A549 (cell line): ENCODE results near the gene WASF2. TPM values are rescaled to one million over a fixed set of nuclear protein-coding genes. Genes with fewer than 3 reads are reported as not detected.

Source experiments
- ATAC-seq, 2 experiments: fragments of 200-7000 bp in 1 of 2; fragments of >200 bp in 1 of 2; cut with Nextera tagmentation in 1 of 2; cut with Tn5 transposase in 1 of 2; 3 replicates each; pipeline versions ENCODE4 v1.8.0 to v1.9.1; 2018 to 2020; ENCODE audit warnings: mild to moderate bottlenecking in 1 of 2, moderate library complexity in 1 of 2
- CTCF ChIA-PET: fragments of 300-600 bp; sonication (Branson Sonifier 250); formaldehyde crosslinking; extraction: SDS; loops from one replicate; lab custom pipeline; 2021; ENCODE audit warnings: antibody characterized with exemption, inconsistent platforms; lab: Yijun Ruan, JAX
- POLR2A ChIA-PET: fragments of 350-600 bp; formaldehyde crosslinking; extraction: SDS; loops from one replicate; lab custom pipeline; 2021; ENCODE audit warnings: antibody characterized with exemption, inconsistent platforms; lab: Yijun Ruan, JAX
- DNase-seq, 2 experiments: peaks; one replicate each; pipeline versions ENCODE4 v3.0.0 to v3.0.0-alpha.2; 2011 to 2016; ENCODE audit warnings: low read depth in 1 of 2, low spot score in 1 of 2
- FAIRE-seq: peaks from 2 replicates; lab custom pipeline; 2011; peaks lifted over from hg19 to GRCh38; lab: Jason Lieb, UNC
- H3K27ac ChIP-seq, 2 experiments: fragments of >200 bp; sonication (Bioruptor Twin); formaldehyde crosslinking; 3 replicates each; pipeline ENCODE4 v1.5.1; 2016 to 2017
- H3K4me1 ChIP-seq: fragments of >200 bp; sonication (Bioruptor Twin); formaldehyde crosslinking; 3 replicates; pipeline ENCODE4 v1.6.1; 2016
- H3K4me2 ChIP-seq: fragments of >200 bp; sonication (Bioruptor Twin); formaldehyde crosslinking; 3 replicates; pipeline ENCODE4 v1.6.1; 2016
- H3K4me3 ChIP-seq: fragments of >200 bp; sonication (Bioruptor Twin); formaldehyde crosslinking; 3 replicates; pipeline ENCODE4 v1.5.1; 2016
- H3K9me3 ChIP-seq: fragments of >200 bp; sonication (Bioruptor Twin); formaldehyde crosslinking; 3 replicates; pipeline ENCODE4 v1.6.1; 2016
- CHD2 ChIP-seq: fragments of 150-350 bp; IDR thresholded peaks from 2 replicates; pipeline ENCODE4 v1.6.1; 2014; ENCODE audit warnings: low read length; ENCODE audit not compliant: partially characterized antibody
- E2F6 ChIP-seq: IDR thresholded peaks from 2 replicates; pipeline ENCODE4 v1.6.1; 2012; ENCODE audit warnings: low read depth, borderline replicate concordance
- EHMT2 ChIP-seq: fragments of 200-600 bp; sonication (generic); IDR thresholded peaks from 2 replicates; pipeline ENCODE4 v1.6.1; 2016; ENCODE audit warnings: antibody characterized with exemption, low read depth, mild to moderate bottlenecking, moderate library complexity
- ELK1 ChIP-seq: fragments of 150-350 bp; IDR thresholded peaks from 2 replicates; pipeline ENCODE4 v1.6.1; 2014; ENCODE audit warnings: low read depth, mild to moderate bottlenecking, low read length
- EP300 ChIP-seq, 2 experiments: fragments of >200 bp; sonication (Bioruptor Twin); formaldehyde crosslinking; IDR thresholded peaks; 2 replicates in 1 of 2; 3 replicates in 1 of 2; pipeline ENCODE4 v1.6.1; 2016 to 2017
- GATA3 ChIP-seq: IDR thresholded peaks from 2 replicates; pipeline ENCODE4 v1.6.1; 2012; ENCODE audit warnings: borderline replicate concordance
- HEYL ChIP-seq: fragments of 250-450 bp; sonication (Bioruptor Pico); IDR thresholded peaks from 2 replicates; pipeline ENCODE4 v1.8.0; 2021; ENCODE audit warnings: mild to moderate bottlenecking, moderate library complexity
- HMGXB4 ChIP-seq: fragments of 250-450 bp; sonication (Bioruptor Pico); IDR thresholded peaks from 2 replicates; pipeline ENCODE4 v1.5.0; 2021; ENCODE audit warnings: mild to moderate bottlenecking, moderate library complexity, borderline replicate concordance
- HOXB13 ChIP-seq: fragments of 250-450 bp; sonication (Bioruptor Pico); IDR thresholded peaks from 2 replicates; pipeline ENCODE4 v1.5.0; 2020; ENCODE audit warnings: low read depth, mild to moderate bottlenecking, moderate library complexity
- JUNB ChIP-seq: fragments of >200 bp; sonication (Bioruptor Twin); formaldehyde crosslinking; IDR thresholded peaks from 2 replicates; pipeline ENCODE4 v1.6.1; 2016
- KDM5A ChIP-seq: fragments of 200-600 bp; sonication (generic); IDR thresholded peaks from 2 replicates; pipeline ENCODE4 v1.6.1; 2016; ENCODE audit warnings: antibody characterized with exemption, mild to moderate bottlenecking
- MAFK ChIP-seq: fragments of 450-650 bp; IDR thresholded peaks from 2 replicates; pipeline ENCODE4 v1.6.1; 2014; ENCODE audit not compliant: partially characterized antibody
- NFE2L2 ChIP-seq: fragments of 150-350 bp; conservative IDR thresholded peaks from 2 replicates; pipeline ENCODE4 v1.6.1; 2014; ENCODE audit warnings: low read length
- NPAS2 ChIP-seq: fragments of 250-450 bp; sonication (Bioruptor Pico); IDR thresholded peaks from 2 replicates; pipeline ENCODE4 v1.8.0; 2022; ENCODE audit warnings: mild to moderate bottlenecking, moderate library complexity, borderline replicate concordance
- PHF8 ChIP-seq: fragments of 200-600 bp; sonication (generic); IDR thresholded peaks from 2 replicates; pipeline ENCODE4 v1.6.1; 2016; ENCODE audit warnings: low read depth, mild to moderate bottlenecking, antibody characterized with exemption, moderate library complexity, borderline replicate concordance
- RARB ChIP-seq: fragments of 250-450 bp; sonication (Bioruptor Pico); IDR thresholded peaks from 2 replicates; pipeline ENCODE4 v1.8.0; 2021; ENCODE audit warnings: mild to moderate bottlenecking, moderate library complexity
- RCOR1 ChIP-seq: fragments of 150-350 bp; IDR thresholded peaks from 2 replicates; pipeline ENCODE4 v1.6.1; 2014; ENCODE audit warnings: antibody characterized with exemption, low read length, low read depth
- SMC3 ChIP-seq: fragments of >200 bp; sonication (Bioruptor Twin); formaldehyde crosslinking; IDR thresholded peaks from 3 replicates; pipeline ENCODE4 v1.6.1; 2018; ENCODE audit warnings: inconsistent platforms
- ZC3H11A ChIP-seq: fragments of 450-650 bp; IDR thresholded peaks from 2 replicates; pipeline ENCODE4 v1.6.1; 2014; ENCODE audit warnings: antibody characterized with exemption, mild to moderate bottlenecking
- ZFP36 ChIP-seq: fragments of 450-650 bp; IDR thresholded peaks from 2 replicates; pipeline ENCODE4 v1.6.1; 2014; ENCODE audit warnings: borderline replicate concordance; ENCODE audit not compliant: partially characterized antibody
- whole genome bisulfite sequencing: methylation state at CpG from one replicate; pipeline ENCODE4 v1.1.6; 2017; ENCODE audit errors: missing lambda C conversion rate; 5-methylcytosine and 5-hydroxymethylcytosine counted together
- polyA plus RNA-seq, 4 experiments: library from polyadenylated mRNA; depleted of rRNA in 3 of 4; stranded (reverse); fragments of >200 nt; fragmentation: RNase III in 1 of 4; extraction: RNeasy Plus Mini Kit Qiagen cat#74134 plus additional on column Dnase treatment in 1 of 4; gene quantifications; 2 replicates in 3 of 4; 3 replicates in 1 of 4; pipeline ENCODE4 v1.2.3, GENCODE V29; 2011 to 2017

The WASF2 gene
- polyA plus RNA-seq, 2 of the 4 experiments (the other 2 are of a cell fraction): 22.7 to 44.9 TPM

GRCh38 chr1:27428316-27429028, 61.5 kb downstream of the WASF2 start:
- POLR2A ChIA-PET: no interaction called here
- H3K4me3 ChIP-seq: no peak overlapping the region
- FAIRE-seq (no peak), DNase-seq (no peak), ATAC-seq (no peak)
- H3K4me2 ChIP-seq: no peak overlapping the region
- H3K4me1 ChIP-seq: peaks cover 5% of the 10 kb centered on the region; the same call in 1 of the 3 replicates
- H3K9me3 ChIP-seq: no peaks in the 10 kb centered on the region
- CTCF ChIA-PET: interaction anchor here (0.8 to 1.5 kb wide), 7 partner anchors 11 to 178 kb away, joined by 3 to 6 read pairs (median 3); partner anchors contain the start of gene AHDC1
- no peak for TF ChIP-seq RCOR1
- TF ChIP-seq E2F6: no peak
- no peak for TF ChIP-seq ZC3H11A
- no peak for TF ChIP-seq MAFK
- no peak for TF ChIP-seq SMC3
- no peak for TF ChIP-seq GATA3
- no peak for TF ChIP-seq NFE2L2
- no peak for TF ChIP-seq KDM5A
- no peak for TF ChIP-seq RARB (CRISPR knock-in tag)
- TF ChIP-seq EP300 (IDR thresholded peaks at IDR 0.05): no peak
- TF ChIP-seq CHD2: no peak
- TF ChIP-seq ZFP36: no peak
- TF ChIP-seq JUNB: no peak
- TF ChIP-seq NPAS2 (CRISPR knock-in tag): no peak
- WGBS: 81% methylated on average over 17 of the region's 17 CpGs
- H3K27ac ChIP-seq: no peak overlapping the region; a peak in 1 of 6 replicates

GRCh38 chr1:27427816-27428315, 62.1 kb downstream of the WASF2 start:
- TF ChIP-seq NPAS2 (CRISPR knock-in tag) (no peak), HOXB13 (CRISPR knock-in tag) (no peak), JUNB (no peak), PHF8 (no peak), ELK1 (no peak), HEYL (CRISPR knock-in tag) (no peak), ZC3H11A (no peak), HMGXB4 (CRISPR knock-in tag) (no peak), EHMT2 (no peak)
- POLR2A ChIA-PET: no interaction called here
- DNase-seq (no peak), ATAC-seq (no peak), FAIRE-seq (no peak)
- Histone ChIP-seq H3K9me3 (no peaks in the 10 kb centered on the region), H3K4me2 (no peak overlapping the region), H3K4me3 (no peak overlapping the region), H3K27ac (no peak overlapping the region), H3K4me1 (peaks cover 5% of the 10 kb centered on the region; the same call in 1 of the 3 replicates)
- WGBS: 72% methylated on average over 2 of the region's 2 CpGs
- CTCF ChIA-PET: interaction anchor here (0.6 to 1.3 kb wide), 3 partner anchors 32 to 179 kb away, joined by 3 read pairs; no protein-coding TSS in a partner anchor
